ENCODE data around the gene IL1RL1.
A peak's percentile ranks its signal among the peaks of the same experiment; 100 is the strongest.

The IL1RL1 gene

DNA sequence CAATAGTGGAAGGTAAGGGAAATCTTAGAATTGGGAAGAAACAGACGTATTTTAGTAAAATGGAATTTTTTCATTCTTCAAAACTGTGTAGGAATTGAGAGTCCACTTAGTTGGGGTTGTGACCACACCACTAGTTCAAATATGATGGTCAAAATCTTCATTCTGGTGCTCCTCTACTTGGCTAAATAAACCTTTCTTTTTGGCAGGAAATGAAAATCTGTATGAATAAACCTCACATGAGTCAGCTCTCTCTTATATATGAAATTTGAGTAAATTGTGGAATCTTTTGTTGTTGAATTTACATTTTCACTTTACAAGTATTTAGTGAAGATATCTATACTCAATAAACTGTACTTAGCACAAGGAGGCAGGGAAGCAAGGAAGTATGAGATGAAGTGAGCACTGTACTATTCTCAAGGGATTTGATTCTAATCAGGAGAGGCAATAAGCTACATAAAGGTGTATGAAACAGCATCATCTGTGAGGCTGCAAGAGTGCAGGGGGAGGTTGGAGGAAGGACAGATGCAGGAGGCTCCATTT is 64.8 kb downstream of the IL1RL1 start:
- no peak for ATAC-seq

DNA sequence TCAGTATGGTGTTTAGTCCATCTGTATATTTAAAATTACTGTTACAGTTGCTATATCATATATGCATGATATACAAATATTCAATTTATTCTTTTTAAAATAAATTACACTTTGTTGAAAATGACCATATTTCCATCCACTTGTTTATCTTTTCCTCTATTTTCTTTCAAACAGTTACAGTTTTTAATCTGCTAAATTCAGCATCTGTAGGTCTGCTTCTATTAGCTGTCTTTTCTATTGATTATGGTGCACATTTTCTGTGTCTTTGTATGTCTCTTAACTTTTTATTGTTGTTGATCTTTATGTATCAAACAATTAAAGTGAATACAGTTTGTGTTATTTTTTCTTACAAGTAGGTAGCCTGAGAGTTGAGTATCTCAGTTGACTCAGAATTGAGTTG is 72.4 kb downstream of the IL1RL1 start:
- no peak for ATAC-seq

DNA sequence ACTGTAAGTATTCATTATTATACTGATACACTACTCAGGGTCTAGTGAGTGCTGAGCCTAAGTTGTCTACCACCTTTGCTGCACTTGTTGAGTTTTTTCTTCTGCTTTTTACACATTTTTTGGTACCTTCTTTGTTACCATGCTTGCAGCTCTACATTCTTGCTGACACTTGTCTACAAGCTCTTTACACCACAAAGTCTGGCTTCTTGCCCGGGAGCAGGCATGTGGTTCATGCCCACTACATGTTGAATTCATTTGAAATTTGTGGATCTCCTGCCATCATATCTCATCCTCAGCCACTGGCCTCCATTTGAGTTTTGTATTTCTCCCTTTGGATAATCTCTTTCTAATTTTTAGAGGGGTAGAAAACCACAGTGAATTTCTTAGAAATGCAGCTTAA is 74.2 kb downstream of the IL1RL1 start:
- no peak for ATAC-seq

DNA sequence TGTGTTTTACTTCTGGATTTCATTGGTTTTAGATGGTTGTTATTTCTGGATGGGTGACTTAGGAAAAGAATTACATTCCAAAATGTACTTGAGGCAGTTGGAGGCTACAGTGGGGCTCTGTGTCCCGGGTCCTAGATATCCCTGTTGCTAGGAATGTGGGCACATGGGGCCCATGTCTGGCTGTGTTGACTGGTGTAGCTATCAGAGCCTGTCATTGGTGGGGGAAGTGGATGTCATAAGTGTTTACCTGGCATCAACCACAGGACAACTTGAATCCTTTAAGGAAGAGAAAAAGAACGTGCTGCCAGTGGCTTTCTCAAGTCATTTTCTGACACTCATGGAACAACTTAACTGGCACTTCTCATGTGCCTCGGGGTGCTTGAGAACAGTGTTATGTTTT is 74.6 kb downstream of the IL1RL1 start:
- no peak for ATAC-seq

DNA sequence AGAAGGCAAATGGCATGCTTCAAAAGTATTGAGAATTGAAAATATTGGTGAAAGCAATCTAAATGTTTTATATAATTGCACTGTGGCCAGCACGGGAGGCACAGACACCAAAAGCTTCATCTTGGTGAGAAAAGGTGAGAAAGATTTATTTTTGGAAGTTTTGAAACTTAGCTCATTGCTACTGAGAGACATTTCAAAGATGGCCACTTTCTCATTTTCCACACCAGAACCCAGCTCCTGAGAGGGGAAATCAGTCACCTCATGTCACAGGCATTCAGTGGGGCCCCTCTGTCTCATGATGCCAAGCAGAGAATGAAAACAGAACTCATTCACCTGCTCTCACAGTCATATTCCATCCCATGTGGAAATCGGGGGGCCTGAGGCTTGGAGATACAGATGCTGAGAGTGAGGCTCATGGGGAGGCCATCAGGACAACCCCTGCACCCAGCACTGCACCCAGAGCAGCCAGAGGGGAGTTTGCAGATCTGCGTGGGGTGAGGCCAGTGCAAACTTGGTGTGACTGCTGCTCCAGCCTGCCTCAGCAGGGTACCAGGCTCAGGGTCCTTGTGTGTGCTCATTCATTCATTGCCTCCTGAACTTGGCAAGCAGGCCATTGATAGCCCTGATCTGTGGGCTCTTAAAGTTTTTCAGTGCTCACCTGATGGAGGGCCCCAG is 75.6 kb downstream of the IL1RL1 start:
- no peak for ATAC-seq

DNA sequence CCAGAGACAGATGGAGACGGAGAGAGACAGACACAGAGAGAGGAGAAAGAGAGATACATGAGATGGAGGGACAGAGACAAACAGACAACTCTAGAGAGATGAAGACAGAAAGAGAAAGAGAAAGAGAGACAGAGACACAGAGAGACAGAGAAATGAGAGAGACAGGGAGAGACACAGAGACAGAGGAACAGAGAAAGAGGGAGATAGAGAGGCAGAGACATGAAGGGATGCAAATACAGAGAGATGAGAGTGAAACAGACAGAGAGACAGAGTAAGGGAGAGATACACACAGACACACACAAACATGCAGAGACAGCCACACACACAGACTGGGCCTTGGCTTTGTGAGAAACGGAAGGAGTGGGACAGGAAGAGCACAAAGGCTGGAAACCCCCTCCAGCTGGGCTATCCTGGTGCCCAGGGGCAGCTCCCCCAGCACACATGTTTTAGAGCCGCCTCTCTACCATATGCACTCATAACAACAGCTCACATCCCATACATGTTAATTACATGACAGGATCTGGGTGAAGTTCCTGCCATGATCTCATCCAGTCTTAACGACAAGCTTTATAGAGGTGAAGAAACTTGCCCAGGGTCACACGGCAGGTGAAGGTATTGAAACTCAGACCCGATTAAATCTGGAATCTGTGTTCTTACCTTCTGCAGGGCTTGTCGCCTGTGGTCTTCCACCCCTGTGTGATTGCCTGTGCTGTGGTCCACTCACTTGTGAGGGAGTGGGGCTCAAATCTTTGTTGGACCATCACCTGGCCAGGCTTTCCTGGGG is 76.6 kb downstream of the IL1RL1 start:
- ATAC-seq, result no peak

DNA sequence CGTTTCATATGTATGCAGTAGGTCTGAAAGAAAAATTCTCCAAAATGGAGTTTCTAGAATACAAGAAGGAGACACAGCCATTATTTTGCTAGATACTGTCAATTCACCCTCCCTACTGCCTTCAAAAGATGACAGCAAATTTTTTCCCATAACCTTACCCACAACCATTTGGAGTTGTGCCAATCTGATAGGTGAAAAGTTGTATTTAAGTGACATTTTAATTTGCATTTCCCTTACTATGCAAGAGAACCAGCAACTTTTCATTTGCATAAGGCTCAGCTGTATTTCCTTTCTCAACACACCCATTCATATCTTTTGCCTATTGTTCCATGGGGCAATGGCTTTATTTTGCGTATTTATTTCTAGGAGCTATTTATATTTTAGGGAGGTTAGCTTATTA is 80.2 kb downstream of the IL1RL1 start:
- peak; percentile 48 to 79 for ATAC-seq

DNA sequence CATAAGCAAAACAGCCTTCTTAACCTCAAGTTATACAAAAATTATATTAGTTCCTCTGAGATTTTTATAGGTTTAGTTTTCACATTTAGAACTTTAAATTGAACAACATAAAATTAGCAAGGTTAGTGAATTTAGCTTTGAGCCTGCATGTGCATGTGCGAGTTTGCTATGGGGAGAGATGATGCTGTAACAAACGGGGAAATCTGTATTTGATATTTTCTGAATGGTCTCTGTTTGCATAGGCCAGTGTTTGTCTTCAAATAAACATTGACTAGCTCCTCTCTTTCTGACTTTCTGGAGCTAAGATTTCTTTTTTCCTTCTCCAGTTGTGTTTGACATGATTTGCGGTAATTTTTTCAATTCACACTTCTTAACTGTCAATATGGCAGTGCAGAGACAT is 80.7 kb downstream of the IL1RL1 start:
- no peak for ATAC-seq

DNA sequence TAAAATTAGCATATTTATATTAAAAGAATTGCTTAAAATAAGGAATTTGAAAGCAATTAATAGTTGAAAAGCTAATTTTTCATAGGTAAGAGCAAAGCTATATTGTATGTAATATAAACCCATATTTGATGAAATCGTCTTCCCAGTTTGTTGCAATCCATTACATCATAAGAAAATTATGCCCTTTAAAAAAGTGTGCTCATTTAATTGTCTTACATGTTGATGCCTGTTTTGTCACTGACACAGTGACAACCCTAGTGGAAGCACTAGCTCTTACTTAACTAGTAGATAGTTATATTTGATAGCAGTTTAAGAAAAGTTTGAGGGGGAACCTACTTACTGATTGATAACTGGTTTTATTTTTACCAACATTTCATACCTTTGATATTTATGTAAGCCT is 81.6 kb downstream of the IL1RL1 start:
- ATAC-seq, result no peak

DNA sequence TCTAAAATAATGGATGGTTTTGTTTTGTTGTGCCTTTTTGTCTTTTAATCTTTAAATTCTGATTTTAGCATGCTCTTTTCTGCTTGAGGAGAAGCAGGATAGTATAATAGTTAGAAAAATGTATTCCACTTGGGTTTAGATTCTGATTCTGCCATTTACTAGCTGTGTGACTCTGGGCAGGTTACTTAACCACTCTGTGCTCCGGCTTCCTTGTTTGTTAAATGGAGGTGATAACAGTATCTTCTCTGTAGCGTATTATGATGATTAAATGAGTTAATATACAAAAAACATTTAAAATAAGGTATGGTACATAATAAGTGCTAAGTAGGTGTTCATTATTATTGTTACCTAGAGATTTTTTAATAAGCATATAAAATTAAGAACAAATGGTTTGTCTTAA is 84.6 kb downstream of the IL1RL1 start:
- no peak for ATAC-seq

DNA sequence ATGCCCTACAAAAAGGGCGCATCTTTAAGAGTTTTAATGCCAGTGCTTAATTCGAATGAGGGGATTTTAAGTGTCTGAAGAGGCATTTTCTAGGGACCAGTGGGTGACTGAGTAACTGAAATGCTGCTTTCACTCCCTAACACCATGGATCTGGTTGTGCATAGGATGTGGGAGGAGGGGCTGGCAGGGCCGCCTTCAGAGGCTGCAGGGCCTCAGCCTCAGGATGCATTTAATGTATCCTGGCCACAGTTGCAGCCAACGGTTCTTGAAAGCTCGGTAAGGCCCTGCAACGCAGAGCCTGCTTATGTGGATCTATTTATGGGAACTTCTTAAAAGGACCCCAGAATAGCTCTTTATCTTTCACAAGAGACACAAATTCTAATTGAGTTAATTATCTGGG is 85.8 kb downstream of the IL1RL1 start:
- no peak for ATAC-seq

DNA sequence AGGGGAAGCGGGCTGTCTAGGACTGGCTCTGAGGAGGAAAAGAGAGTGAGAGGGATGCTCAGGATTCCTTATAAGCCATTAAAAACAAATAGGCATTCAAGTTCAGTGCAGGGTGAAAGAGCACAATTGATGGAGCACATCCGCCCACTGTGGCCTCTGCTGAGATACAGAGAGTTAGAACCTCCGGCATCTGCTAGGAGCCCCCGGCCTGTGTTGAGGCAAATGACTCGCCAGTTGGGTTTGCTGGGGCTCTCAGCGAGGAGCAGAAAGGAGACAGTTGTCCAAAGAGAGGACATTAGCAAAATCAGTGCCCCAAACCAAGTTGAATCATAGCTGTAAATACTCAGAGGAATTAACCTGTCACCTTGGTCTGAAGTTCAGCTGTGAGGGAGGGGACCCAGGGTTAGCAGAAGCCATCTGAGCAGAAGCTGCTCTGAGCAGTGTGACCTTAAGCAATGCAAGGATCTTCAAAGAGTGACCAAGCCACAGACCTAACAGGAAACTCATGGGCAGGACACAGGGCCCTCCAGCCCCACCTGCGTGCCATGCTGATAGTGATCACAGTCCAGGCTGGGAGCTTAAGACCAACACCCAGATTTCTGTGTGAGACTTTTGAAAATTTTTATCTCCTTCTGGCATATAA is 88.3 kb downstream of the IL1RL1 start:
- peak in 1 of 2 donors; percentile 64 for ATAC-seq

DNA sequence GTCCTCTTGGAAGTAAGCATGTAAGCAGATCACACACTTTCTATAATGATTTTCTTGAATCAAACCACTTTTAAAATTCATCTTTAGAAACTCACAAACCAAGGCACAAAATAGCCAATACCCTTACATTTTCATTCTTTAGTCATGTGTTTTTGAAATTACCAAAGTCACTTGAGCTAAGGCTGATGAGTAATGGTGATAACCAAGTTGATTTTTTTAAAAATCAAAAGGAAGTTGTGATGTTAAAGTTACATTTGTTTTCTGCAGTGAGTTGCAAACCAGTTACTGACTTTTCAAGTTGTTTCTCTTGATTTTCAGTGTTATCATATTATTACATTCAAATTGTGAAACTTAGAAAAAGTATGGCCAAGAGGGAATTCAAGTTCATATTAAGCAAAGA is 90.1 kb downstream of the IL1RL1 start:
- ATAC-seq, result peak; percentile 41

All from activated CD4-positive, CD25-positive, alpha-beta regulatory T cell treated with anti-CD3 and anti-CD28 coated beads, Interleukin-2, amount 50 U/mL, for 24 hours (primary cell).